Stimulated activated CD8-positive, alpha-beta memory T cell treated with anti-CD3 and anti-CD28 coated beads, Interleukin-12 subunit alpha, Interleukin-12 subunit beta, amount 100 ng/mL, for 24 hours (primary cell): ENCODE measurements around the gene TGFB2.

Source experiments
- DNase-seq: peaks from one replicate; pipeline ENCODE4 v3.0.0-alpha.2; 2020; ENCODE audit errors: extremely low read depth

Gene TGFB2

GRCh38 chr1:218462587-218462986 lies 117.5 kb downstream of the TGFB2 start:
- DNase-seq, result no peak

- no peak for DNase-seq
Measured at GRCh38 chr1:218463194-218464156, 118.3 kb downstream of the TGFB2 start.

GRCh38 chr1:218464871-218465270 lies 119.7 kb downstream of the TGFB2 start:
- no peak for DNase-seq

- no peak for DNase-seq
Measured at GRCh38 chr1:218466341-218467010, 121.3 kb downstream of the TGFB2 start.

- DNase-seq, result no peak
Measured at GRCh38 chr1:218467101-218468072, 122.3 kb downstream of the TGFB2 start.

GRCh38 chr1:218468711-218469110 lies 123.6 kb downstream of the TGFB2 start:
- no peak for DNase-seq

GRCh38 chr1:218472885-218473284 lies 127.7 kb downstream of the TGFB2 start:
- no peak for DNase-seq

- DNase-seq, result no peak
Measured at GRCh38 chr1:218473522-218473921, 128.4 kb downstream of the TGFB2 start.

GRCh38 chr1:218474128-218474527 lies 129.0 kb downstream of the TGFB2 start:
- no peak for DNase-seq

GRCh38 chr1:218475275-218475674 lies 130.1 kb downstream of the TGFB2 start:
- no peak for DNase-seq

- DNase-seq, result no peak
Measured at GRCh38 chr1:218475699-218476098, 130.6 kb downstream of the TGFB2 start.

GRCh38 chr1:218476385-218476784 lies 131.2 kb downstream of the TGFB2 start:
- DNase-seq, result no peak

- no peak for DNase-seq
Measured at GRCh38 chr1:218478336-218478735, 133.2 kb downstream of the TGFB2 start.

- no peak for DNase-seq
Measured at GRCh38 chr1:218479436-218480115, 134.4 kb downstream of the TGFB2 start.

- no peak for DNase-seq
Measured at GRCh38 chr1:218480137-218480536, 135.0 kb downstream of the TGFB2 start.

GRCh38 chr1:218480588-218481099 lies 135.5 kb downstream of the TGFB2 start:
- no peak for DNase-seq

GRCh38 chr1:218481116-218481775 lies 136.1 kb downstream of the TGFB2 start:
- no peak for DNase-seq

- DNase-seq, result no peak
Measured at GRCh38 chr1:218482683-218483082, 137.5 kb downstream of the TGFB2 start.

- no peak for DNase-seq
Measured at GRCh38 chr1:218485241-218485928, 140.2 kb downstream of the TGFB2 start.

GRCh38 chr1:218488531-218488930 lies 143.4 kb downstream of the TGFB2 start:
- DNase-seq, result no peak
